BJ (cell line): Measurements from ENCODE around the gene DALRD3. TPM values are rescaled to one million over a fixed set of nuclear protein-coding genes. Genes with fewer than 3 reads are reported as not detected.

Source experiments
- CTCF ChIA-PET: fragments of 350-600 bp; formaldehyde crosslinking; extraction: SDS; loops from one replicate; lab custom pipeline; 2021; ENCODE audit warnings: antibody characterized with exemption, inconsistent platforms; lab: Yijun Ruan, JAX
- POLR2A ChIA-PET: fragments of 300-600 bp; sonication (Branson Sonifier 250); formaldehyde crosslinking; extraction: SDS; loops from one replicate; lab custom pipeline; 2021; ENCODE audit warnings: antibody characterized with exemption; lab: Charles Lee
- DNase-seq: peaks from one replicate; pipeline ENCODE4 v3.0.0-alpha.2; 2011; ENCODE audit warnings: low read depth
- H3K27me3 ChIP-seq: 2 replicates; pipeline ENCODE4 v1.6.0; 2011; ENCODE audit warnings: low read length; ENCODE audit not compliant: control insufficient read depth, insufficient read depth
- H3K36me3 ChIP-seq: 2 replicates; pipeline ENCODE4 v1.5.1; 2011; ENCODE audit warnings: low read length; ENCODE audit not compliant: control insufficient read depth, insufficient read depth
- H3K4me3 ChIP-seq: 2 replicates; pipeline ENCODE4 v1.5.1; 2011; ENCODE audit warnings: low read depth, mild to moderate bottlenecking, control low read depth, low read length
- polyA plus RNA-seq: library from polyadenylated mRNA; depleted of rRNA; stranded (reverse); fragments of >200 nt; gene quantifications from 2 replicates; pipeline ENCODE4 v1.2.3, GENCODE V29; 2011
- TF ChIP-seq, protein P1 (sequence below): IDR thresholded peaks from 2 replicates; pipeline ENCODE4 v1.5.1; 2011; ENCODE audit warnings: low read depth, mild to moderate bottlenecking, control low read depth, inconsistent platforms, low read length, moderate library complexity; ENCODE audit not compliant: insufficient read depth

Gene DALRD3
- polyA plus RNA-seq, 1 experiment = 59.6 TPM

DNA sequence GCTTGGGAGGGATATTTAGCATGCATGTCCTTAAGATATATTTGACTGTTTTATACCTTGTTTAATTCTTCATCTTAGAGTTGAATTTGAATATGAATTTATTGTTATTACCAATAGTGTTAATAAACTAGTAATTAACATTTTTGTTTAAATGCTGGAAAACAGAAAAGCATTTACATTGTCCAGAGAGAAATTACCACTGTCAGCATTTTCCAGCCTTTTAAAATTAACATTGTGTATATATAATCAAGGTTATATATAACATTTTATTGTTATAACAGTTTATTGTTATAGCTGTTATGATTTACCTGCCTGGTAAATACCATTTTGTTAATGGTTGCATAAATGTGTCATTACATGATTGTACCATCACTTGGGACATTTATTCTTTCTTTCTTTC, 36.4 kb downstream of the DALRD3 start:
- no peak for DNase-seq
- peaks cover 32% of the 10 kb centered on the region for H3K36me3 ChIP-seq
- TF ChIP-seq, protein P1, sequence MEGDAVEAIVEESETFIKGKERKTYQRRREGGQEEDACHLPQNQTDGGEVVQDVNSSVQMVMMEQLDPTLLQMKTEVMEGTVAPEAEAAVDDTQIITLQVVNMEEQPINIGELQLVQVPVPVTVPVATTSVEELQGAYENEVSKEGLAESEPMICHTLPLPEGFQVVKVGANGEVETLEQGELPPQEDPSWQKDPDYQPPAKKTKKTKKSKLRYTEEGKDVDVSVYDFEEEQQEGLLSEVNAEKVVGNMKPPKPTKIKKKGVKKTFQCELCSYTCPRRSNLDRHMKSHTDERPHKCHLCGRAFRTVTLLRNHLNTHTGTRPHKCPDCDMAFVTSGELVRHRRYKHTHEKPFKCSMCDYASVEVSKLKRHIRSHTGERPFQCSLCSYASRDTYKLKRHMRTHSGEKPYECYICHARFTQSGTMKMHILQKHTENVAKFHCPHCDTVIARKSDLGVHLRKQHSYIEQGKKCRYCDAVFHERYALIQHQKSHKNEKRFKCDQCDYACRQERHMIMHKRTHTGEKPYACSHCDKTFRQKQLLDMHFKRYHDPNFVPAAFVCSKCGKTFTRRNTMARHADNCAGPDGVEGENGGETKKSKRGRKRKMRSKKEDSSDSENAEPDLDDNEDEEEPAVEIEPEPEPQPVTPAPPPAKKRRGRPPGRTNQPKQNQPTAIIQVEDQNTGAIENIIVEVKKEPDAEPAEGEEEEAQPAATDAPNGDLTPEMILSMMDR = no peak
- ChIA-PET CTCF (no interaction called here), POLR2A (no interaction called here)
- no peaks in the 10 kb centered on the region for H3K27me3 ChIP-seq
- H3K4me3 ChIP-seq = no peak overlapping the region

- TF ChIP-seq, protein P1 = no peak
- ChIA-PET POLR2A (no interaction called here), CTCF (interaction anchor here (1.3 kb wide), 1 partner anchor 8 kb away, joined by 4 read pairs; no protein-coding TSS in a partner anchor)
- no peak overlapping the region for H3K4me3 ChIP-seq
- peaks cover 30% of the 10 kb centered on the region for H3K36me3 ChIP-seq
- H3K27me3 ChIP-seq = no peaks in the 10 kb centered on the region
- DNase-seq = no peak
Observed at GRCh38 chr3:48980295-48980694, 38.1 kb downstream of the DALRD3 start.

- POLR2A ChIA-PET = no interaction called here
- CTCF ChIA-PET = interaction anchor here (0.6 to 1.3 kb wide), 2 partner anchors 9 to 13 kb away, joined by 3 to 4 read pairs; no protein-coding TSS in a partner anchor
- peaks cover 31% of the 10 kb centered on the region for H3K36me3 ChIP-seq
Observed at GRCh38 chr3:48979451-48979850, 38.9 kb downstream of the DALRD3 start.

DNA sequence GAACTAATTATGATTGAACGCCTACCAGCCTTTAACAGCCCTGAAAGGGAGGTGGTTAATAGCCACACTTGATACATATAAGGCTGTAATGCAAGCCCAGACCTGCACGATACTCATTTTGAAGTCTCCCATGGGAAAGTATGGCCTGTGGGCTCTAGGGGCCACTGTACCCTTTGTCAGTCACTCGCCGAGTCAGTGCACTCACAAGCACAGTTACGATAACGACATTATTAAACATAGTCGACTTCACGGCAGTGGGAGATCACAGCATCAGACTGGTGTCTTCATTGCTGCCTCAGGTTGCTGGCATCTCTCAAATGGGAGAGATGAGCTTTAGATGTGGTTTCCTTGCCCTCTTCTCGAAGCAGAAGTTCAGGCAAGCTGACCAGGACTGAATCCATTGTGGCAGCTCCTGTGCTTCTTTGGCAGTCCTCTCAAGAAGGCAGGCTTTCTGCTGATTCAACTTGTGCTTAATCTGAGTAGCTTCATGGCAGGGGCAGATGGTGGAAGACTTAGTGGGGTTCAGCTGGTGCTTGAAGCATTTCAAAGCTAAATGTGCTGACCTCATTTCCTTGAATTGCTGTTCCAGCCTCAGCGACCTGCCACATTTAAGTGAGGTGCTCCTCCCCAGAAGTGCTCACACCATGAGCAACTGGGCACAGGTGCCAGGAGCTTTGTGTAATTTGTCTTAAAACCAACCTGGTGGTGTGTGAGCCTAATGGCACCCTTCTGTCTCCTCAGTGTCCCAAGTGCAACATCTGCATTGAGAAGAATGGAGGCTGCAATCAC, 44.1 kb downstream of the DALRD3 start:
- Histone ChIP-seq H3K36me3 (peaks cover 29% of the 10 kb centered on the region), H3K27me3 (no peaks in the 10 kb centered on the region), H3K4me3 (no peak overlapping the region)
- CTCF ChIA-PET = interaction anchor here (0.6 to 4.3 kb wide), 4 partner anchors 14 to 415 kb away, joined by 3 to 29 read pairs (median 4); partner anchors contain the start of gene ARIH2
- TF ChIP-seq, protein P1 = no peak
- POLR2A ChIA-PET = no interaction called here
- no peak for DNase-seq

More at GRCh38 chr3:48979451-48979850, 38.9 kb downstream of the DALRD3 start:
- no peak for DNase-seq
- TF ChIP-seq, protein P1 = no peak
- no peaks in the 10 kb centered on the region for H3K27me3 ChIP-seq
- no peak overlapping the region for H3K4me3 ChIP-seq

DNA sequence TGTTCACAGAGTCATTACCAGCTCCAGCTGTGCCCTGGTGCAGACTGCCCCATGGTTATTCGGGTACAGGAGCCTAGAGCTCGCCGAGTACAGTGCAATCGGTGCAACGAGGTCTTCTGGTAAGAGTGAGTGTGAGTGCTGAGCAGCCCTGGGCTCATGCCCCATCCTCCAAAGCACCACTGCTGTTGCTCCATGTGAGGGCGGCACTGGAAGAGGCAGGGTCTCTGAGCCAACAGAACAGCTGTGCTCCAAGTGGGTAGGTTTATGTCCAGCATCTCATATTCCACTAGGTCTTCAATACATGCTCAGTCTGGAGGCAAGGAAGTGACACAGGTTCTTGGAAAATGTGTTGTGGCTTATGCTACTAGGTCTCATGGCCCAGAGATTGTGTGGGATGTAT, 47.8 kb downstream of the DALRD3 start:
- ChIA-PET CTCF (interaction anchor here (0.9 to 1.6 kb wide), 2 partner anchors 16 to 17 kb away, joined by 3 to 7 read pairs; no protein-coding TSS in a partner anchor), POLR2A (no interaction called here)

More for the DNA sequence above, 47.8 kb downstream of the DALRD3 start:
- no peak for DNase-seq
- TF ChIP-seq, protein P1 = no peak
- Histone ChIP-seq H3K27me3 (no peaks in the 10 kb centered on the region), H3K4me3 (no peak overlapping the region), H3K36me3 (peaks cover 26% of the 10 kb centered on the region)
